Hematopoietic multipotent progenitor cell treated with erythropoietin and hydrocortisone succinate and interleukin-3 and kit ligand, for 17 days (in vitro differentiated cells): Measurements from ENCODE around the gene THAP2.
"Not testable (repeated sequence)": the region's sequence is repeated elsewhere in the genome, so short reads cannot be mapped to it uniquely, and the experiment has no call there.

Experiments used
- DNase-seq: peaks from one replicate; pipeline ENCODE4 v3.0.0-alpha.2; 2015; ENCODE audit warnings: low spot score

The THAP2 gene

GRCh38 chr12:71662849-71663560 lies 1.1 kb upstream of the THAP2 start:
- peak; percentile 83 for DNase-seq

GRCh38 chr12:71664411-71665089 lies 449 bp downstream of the THAP2 start:
- DNase-seq: no peak

GRCh38 chr12:71665090-71665463 lies 976 bp downstream of the THAP2 start:
- no peak for DNase-seq

- DNase-seq: no peak
Observed at GRCh38 chr12:71666259-71666658, 2.2 kb downstream of the THAP2 start.

GRCh38 chr12:71671311-71671710 lies 7.2 kb downstream of the THAP2 start:
- DNase-seq: no peak

GRCh38 chr12:71671816-71672215 lies 7.7 kb downstream of the THAP2 start:
- DNase-seq: no peak

GRCh38 chr12:71682466-71682865 lies 18.4 kb downstream of the THAP2 start:
- no peak for DNase-seq

- no peak for DNase-seq
Observed at GRCh38 chr12:71683633-71684032, 19.5 kb downstream of the THAP2 start.

- no peak for DNase-seq
Observed at GRCh38 chr12:71684081-71684480, 20.0 kb downstream of the THAP2 start.

- DNase-seq: no peak
Observed at GRCh38 chr12:71685312-71685906, 21.3 kb downstream of the THAP2 start.

GRCh38 chr12:71685914-71686657 lies 22.0 kb downstream of the THAP2 start, which contains the start of gene TMEM19:
TMEM19 (plus strand) TSS chr12:71686082; CDS start chr12:71686681, 599 bp downstream.
- DNase-seq: peak; percentile 88

- DNase-seq: no peak
Observed at GRCh38 chr12:71686658-71687025, 22.5 kb downstream of the THAP2 start.

- not testable (repeated sequence) for DNase-seq
Observed at GRCh38 chr12:71687172-71687571, 23.1 kb downstream of the THAP2 start.

- DNase-seq: no peak
Observed at GRCh38 chr12:71688961-71689570, 25.0 kb downstream of the THAP2 start.

GRCh38 chr12:71691504-71692129 lies 27.5 kb downstream of the THAP2 start:
- DNase-seq: no peak

- DNase-seq: no peak
Observed at GRCh38 chr12:71693126-71693525, 29.0 kb downstream of the THAP2 start.

- not testable (repeated sequence) for DNase-seq
Observed at GRCh38 chr12:71693651-71694050, 29.6 kb downstream of the THAP2 start.

- no peak for DNase-seq
Observed at GRCh38 chr12:71694099-71694820, 30.2 kb downstream of the THAP2 start.

- no peak for DNase-seq
Observed at GRCh38 chr12:71695782-71696181, 31.7 kb downstream of the THAP2 start.

- DNase-seq: not testable (repeated sequence)
Observed at GRCh38 chr12:71702181-71702580, 38.1 kb downstream of the THAP2 start.

GRCh38 chr12:71702590-71702989 lies 38.5 kb downstream of the THAP2 start:
- no peak for DNase-seq
